Mesothelial cell of epicardium (in vitro differentiated cells): ENCODE results near the gene MYO1E. TPM values are rescaled to one million over a fixed set of nuclear protein-coding genes. Genes with fewer than 3 reads are reported as not detected.

Experiments used
- DNase-seq, 2 experiments: peaks; one replicate each; pipeline ENCODE4 v3.0.0; 2021; ENCODE audit warnings: low spot score in 2 of 2; ENCODE audit not compliant: unreplicated experiment in 2 of 2
- H3K27ac Mint-ChIP-seq: 2 replicates; pipeline ENCODE4 v1.8.0; 2021; ENCODE audit warnings: mixed read lengths
- H3K27me3 Mint-ChIP-seq: 2 replicates; pipeline ENCODE4 v1.8.0; 2021; ENCODE audit warnings: low read depth, mixed read lengths
- H3K36me3 Mint-ChIP-seq: 2 replicates; pipeline ENCODE4 v1.8.0; 2021; ENCODE audit warnings: mixed read lengths
- H3K4me1 Mint-ChIP-seq: 2 replicates; pipeline ENCODE4 v1.8.0; 2021; ENCODE audit warnings: mixed read lengths
- H3K4me3 Mint-ChIP-seq: 2 replicates; pipeline ENCODE4 v1.8.0; 2021; ENCODE audit warnings: mild to moderate bottlenecking, moderate library complexity, mixed read lengths
- H3K9me3 Mint-ChIP-seq: 2 replicates; pipeline ENCODE4 v1.8.0; 2021; ENCODE audit warnings: mixed read lengths
- total RNA-seq: library from RNA; stranded (reverse); gene quantifications from 3 replicates; pipeline ENCODE4 v1.2.1, GENCODE V29; 2021
- TF ChIP-seq, protein P1 (sequence below): fragments of 200-600 bp; sonication (generic); IDR thresholded peaks from one replicate; pipeline ENCODE4 v1.5.0; 2021; ENCODE audit warnings: antibody characterized with exemption; ENCODE audit not compliant: unreplicated experiment

Gene MYO1E
- total RNA-seq, 1 donor from 2014 or later, result 54.2 TPM

DNA sequence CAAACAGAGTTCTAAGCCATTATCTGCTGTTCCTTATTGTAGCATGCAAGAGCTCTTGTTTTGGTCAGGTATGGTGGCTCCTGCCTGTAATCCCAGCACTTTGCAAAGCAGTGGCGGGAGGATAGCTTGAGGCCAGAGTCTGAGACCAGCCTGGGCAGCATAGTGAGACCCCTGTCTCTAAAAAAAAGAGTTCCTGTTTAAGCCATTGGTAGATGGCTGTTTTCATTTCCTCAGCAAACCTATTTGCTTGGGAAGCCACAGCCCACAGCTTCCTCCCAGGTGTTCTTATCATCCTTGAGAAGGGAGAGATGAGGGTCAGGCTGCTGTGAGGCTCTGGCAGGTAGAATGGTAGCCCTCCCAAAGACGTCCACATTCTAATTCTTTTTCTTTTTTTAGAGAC, 40.9 kb upstream of the MYO1E start:
- H3K9me3 Mint-ChIP-seq, result no peaks in the 10 kb centered on the region

DNA sequence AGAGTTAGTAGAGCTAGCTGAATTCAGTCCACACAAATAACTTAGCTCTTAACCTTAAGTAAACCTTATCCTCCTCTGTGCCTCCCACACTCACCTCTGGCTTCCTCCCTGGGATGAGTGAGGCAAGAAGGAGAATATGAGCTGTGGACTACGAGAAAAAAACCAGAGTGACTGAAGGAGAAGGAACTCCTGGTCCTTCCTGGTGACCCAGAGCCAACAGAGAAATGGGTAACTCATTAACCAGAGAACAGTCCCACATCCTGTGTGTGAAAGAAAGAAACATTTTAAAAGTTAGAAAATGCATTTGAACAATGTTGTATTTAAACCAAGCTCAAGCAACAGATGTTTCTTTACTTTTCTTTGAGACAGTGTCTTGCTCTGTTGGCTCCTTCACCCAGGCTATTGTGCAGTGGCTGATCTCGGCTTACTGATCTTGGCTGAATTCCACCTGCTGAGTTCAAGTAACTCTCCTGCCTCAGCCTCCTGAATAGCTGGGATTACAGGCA, 37.8 kb upstream of the MYO1E start:
- no peaks in the 10 kb centered on the region for H3K36me3 Mint-ChIP-seq
- H3K27me3 Mint-ChIP-seq, result peaks cover 19% of the 10 kb centered on the region
- DNase-seq, result no peak
- TF ChIP-seq, protein P1, sequence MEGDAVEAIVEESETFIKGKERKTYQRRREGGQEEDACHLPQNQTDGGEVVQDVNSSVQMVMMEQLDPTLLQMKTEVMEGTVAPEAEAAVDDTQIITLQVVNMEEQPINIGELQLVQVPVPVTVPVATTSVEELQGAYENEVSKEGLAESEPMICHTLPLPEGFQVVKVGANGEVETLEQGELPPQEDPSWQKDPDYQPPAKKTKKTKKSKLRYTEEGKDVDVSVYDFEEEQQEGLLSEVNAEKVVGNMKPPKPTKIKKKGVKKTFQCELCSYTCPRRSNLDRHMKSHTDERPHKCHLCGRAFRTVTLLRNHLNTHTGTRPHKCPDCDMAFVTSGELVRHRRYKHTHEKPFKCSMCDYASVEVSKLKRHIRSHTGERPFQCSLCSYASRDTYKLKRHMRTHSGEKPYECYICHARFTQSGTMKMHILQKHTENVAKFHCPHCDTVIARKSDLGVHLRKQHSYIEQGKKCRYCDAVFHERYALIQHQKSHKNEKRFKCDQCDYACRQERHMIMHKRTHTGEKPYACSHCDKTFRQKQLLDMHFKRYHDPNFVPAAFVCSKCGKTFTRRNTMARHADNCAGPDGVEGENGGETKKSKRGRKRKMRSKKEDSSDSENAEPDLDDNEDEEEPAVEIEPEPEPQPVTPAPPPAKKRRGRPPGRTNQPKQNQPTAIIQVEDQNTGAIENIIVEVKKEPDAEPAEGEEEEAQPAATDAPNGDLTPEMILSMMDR, result no peak
- H3K4me1 Mint-ChIP-seq, result peaks cover 4% of the 10 kb centered on the region
- H3K9me3 Mint-ChIP-seq, result no peaks in the 10 kb centered on the region
- H3K27ac Mint-ChIP-seq, result no peak overlapping the region
- no peak overlapping the region for H3K4me3 Mint-ChIP-seq

More for the DNA sequence above, 40.9 kb upstream of the MYO1E start:
- Mint-ChIP-seq H3K4me1 (peaks cover 4% of the 10 kb centered on the region), H3K27me3 (peaks cover 44% of the 10 kb centered on the region), H3K27ac (no peak overlapping the region), H3K4me3 (no peak overlapping the region), H3K36me3 (no peaks in the 10 kb centered on the region)
- TF ChIP-seq, protein P1, result no peak
- no peak for DNase-seq

DNA sequence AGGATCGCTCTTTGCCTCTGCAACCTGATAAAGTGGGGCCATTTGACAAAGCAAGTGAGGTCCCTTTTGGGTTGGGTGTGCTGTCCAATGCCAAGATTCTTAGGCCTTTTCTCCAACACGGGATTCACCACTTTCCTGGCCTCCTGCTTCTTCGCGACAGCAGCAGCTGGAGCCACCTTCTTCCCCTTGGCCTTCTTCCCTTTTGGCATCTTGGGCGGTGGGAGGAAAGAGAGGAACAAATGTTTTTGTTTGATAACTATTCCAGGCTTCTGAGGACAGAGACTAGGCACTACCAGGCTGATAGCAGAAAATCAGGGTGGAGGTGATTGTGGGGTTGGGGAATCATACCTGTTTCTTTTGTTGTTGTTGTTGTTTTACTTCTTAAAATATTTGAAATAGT, 35.3 kb upstream of the MYO1E start:
- TF ChIP-seq, protein P1, result no peak
- Mint-ChIP-seq H3K27me3 (peaks cover 9% of the 10 kb centered on the region), H3K27ac (no peak overlapping the region)

DNA sequence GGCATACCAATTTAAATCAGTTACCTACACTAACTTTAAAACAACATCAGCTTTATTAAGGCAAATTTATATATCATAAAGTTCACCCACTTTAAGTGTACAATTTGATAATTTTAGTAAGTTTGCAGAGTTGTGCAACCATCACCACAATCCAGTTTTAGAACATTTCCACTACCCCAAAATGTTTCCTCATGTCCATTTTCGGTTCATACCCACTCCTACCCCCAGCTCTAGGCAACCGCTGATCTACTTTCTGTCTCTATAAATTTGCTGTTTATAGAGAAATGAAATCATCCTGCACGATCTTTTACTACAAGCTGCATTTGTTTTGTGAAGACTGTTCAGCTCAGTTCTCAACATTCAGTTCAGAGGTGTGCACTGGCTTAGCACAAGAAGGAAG, 33.8 kb upstream of the MYO1E start:
- Mint-ChIP-seq H3K4me1 (peaks cover 2% of the 10 kb centered on the region), H3K4me3 (no peak overlapping the region), H3K36me3 (no peaks in the 10 kb centered on the region), H3K27ac (no peak overlapping the region), H3K27me3 (peaks cover 7% of the 10 kb centered on the region), H3K9me3 (no peaks in the 10 kb centered on the region)
- no peak for DNase-seq
- TF ChIP-seq, protein P1, result no peak

More for the DNA sequence above, 35.3 kb upstream of the MYO1E start:
- no peaks in the 10 kb centered on the region for H3K9me3 Mint-ChIP-seq
- no peaks in the 10 kb centered on the region for H3K36me3 Mint-ChIP-seq
- H3K4me3 Mint-ChIP-seq, result no peak overlapping the region
- peaks cover 4% of the 10 kb centered on the region for H3K4me1 Mint-ChIP-seq
- no peak for DNase-seq

DNA sequence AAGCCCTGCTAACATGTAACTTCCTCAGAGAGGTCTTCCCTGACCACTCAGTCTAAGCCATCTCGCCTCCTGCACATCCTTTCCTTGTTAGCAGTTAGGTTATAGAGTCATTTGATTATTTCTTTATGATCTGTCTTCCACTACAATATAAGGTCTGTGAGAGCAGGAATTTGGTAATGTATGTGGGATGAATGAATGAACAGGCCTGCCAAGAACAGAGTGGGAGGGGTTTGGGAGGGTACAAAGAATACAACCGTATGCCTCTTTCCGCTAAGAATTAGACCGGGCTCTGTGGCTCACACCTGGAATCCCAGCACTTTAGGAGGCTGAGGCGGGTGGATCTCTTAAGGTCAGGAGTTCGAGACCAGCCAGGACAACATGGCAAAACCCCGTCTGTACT, 32.4 kb upstream of the MYO1E start:
- Mint-ChIP-seq H3K9me3 (no peaks in the 10 kb centered on the region), H3K27ac (no peak overlapping the region), H3K36me3 (no peaks in the 10 kb centered on the region), H3K4me3 (no peak overlapping the region), H3K4me1 (peaks cover 11% of the 10 kb centered on the region), H3K27me3 (peaks cover 4% of the 10 kb centered on the region)
- no peak for DNase-seq
- TF ChIP-seq, protein P1, result no peak
